NCI-H1092 treated with DMSO at 0.1 percent for 48 hours (cell line): Measurements from ENCODE around the gene MPDZ.
A peak's percentile ranks its signal among the peaks of the same experiment; 100 is the strongest.

ENCODE experiments used
- DNase-seq: peaks from one replicate; lab custom pipeline; 2025; lab: John Stamatoyannopoulos, UW

Gene MPDZ

DNA sequence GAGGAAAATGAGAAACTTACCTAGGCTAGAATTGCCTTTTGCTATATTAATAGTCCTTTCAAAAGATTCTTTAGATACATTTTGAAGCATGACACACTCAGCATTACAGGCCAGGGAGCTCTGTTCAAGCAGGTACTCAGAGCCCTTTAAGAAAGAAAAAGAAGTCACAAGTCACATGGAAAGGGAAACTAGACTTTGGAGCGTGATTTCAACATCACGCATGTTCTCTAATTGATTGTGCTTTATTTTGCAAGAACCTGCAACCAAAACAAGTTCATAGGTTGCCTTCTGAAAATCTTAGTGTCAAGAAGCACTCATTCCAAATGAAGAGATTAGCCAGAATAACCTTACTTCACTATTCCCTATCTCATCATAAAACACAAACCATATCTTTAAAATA, 103.8 kb downstream of the MPDZ start:
- no peak for DNase-seq

GRCh38 chr9:13174906-13175639, 104.4 kb downstream of the MPDZ start:
- DNase-seq: no peak

- DNase-seq: no peak
Measured at GRCh38 chr9:13173553-13173952, 105.9 kb downstream of the MPDZ start.

GRCh38 chr9:13171261-13171660, 108.2 kb downstream of the MPDZ start:
- no peak for DNase-seq

DNA sequence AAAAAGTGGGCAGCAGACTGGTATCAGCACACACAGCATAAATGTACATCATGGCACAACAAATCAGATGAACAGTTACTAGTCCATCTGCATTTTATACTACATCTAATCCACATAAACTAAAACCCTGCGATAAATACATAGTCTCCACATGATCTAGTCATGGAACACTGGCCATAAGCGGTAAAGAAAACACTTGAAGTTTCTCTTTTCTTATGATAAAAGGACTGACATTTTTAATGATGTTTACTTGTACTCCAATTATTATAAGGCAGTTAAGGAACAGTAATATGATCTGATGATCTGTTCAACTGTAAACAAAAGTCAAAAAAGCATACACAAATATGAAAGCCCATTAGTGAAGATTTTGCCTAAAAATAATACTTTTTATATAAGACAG, 112.5 kb downstream of the MPDZ start:
- DNase-seq: peak; percentile 90

- no peak for DNase-seq
Measured at GRCh38 chr9:13165956-13166355, 113.5 kb downstream of the MPDZ start.

DNA sequence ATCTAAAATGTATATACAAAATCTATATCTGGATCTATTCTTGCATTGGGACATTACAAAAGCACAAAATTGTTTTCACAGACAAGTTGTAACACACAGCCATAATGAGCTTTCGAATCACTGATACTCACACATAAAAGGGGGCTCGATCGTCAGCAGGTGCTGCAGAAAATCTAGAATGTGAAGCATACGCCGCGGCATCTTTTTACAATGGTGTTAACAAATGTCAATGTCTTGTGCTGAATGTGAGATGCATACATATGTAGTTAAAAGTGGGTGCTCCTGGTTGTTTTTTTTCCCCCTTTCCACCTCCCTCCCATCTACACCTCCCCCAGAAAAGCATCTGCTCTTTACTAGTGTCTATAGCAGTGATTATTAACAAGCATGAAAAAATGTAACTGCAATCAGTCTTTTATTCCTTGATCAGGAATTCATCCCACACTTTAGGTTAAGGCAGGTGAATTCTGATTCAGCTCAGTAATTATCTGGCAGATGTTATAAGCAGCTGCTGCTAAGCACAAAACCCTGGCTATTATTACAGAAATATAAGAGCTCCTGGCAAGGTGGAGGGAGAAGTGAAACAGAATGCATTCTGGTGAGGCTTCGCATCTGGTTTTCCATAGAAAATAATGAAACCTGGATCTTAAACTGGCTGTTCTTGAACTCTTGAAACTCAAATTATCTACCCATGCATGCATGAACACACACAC, 114.1 kb downstream of the MPDZ start:
- DNase-seq: peak; percentile 96

DNA sequence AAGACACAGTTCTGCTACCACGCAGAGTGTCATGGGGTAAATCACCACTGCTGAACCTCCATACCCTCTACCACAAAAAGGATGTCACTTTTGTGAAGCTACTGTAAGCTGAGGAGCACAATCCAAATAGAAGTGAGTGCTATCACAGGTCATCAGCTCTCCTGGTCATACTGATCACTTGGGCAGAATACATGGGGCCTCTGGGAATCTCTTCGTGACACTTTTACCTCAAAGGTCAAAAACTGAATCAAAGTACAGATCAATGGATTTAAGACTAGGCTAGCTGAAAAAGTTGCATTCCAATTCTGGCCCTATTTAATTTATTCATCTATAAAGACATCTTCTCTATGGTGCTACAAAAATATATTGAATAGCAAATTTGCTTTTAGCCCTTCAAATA, 115.5 kb downstream of the MPDZ start:
- peak; percentile 73 for DNase-seq

- peak; percentile 71 for DNase-seq
Measured at GRCh38 chr9:13163287-13163686, 116.2 kb downstream of the MPDZ start.

DNA sequence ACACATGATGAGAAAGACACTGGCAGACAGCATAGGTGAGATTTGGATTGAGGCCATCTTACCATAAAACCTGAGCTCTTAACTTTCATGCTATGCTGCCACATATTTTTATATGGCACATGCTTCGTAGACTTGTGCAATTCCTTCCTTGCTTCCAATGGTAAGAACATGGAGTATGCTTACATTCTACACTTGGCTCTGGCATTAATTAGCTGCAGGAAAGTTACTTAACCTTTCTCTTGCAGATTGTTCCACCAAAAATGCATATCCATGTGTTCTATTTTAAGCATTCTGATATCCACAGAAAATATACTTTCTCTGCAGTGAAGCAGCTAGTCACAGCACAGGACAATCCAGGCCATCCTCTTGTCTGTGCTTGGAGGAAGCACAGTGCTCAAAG, 119.4 kb downstream of the MPDZ start:
- DNase-seq: no peak

DNA sequence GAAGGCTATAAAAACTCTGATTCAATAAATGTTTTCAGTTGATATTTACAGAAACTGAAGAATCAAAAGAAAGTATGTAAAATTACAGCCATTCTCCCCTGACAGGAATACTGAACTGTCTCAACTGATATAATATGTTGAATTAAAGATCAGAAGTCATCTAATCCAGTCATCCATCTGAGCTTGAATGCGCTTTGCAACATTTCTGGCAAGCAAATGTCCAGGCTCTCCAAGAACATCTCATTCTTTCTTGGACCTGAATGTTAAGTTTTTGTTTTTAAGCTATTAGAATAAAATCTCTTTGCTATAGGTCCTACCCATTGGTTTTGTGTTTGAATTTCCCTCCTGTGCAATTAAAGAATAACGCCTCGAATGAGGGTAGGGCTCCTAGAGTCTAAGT, 120.5 kb downstream of the MPDZ start:
- DNase-seq: no peak

DNA sequence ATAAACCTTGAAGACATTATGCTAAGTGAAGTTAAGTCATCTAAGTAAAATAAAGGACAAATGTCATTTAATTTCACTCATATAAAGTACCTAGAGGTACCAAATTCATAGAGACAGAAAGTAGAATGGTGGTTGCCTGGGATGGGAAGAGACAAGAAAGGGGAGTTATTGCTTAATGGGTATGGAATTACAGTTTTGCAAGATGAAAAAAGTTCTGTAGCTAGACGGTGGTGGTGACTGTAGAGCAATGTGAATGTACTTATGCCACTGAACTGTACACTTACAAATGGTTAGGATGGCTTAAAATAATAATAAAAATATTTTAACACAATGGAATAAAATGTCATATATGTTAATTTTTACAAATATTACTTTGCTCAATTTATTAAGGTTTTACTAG, 128.0 kb downstream of the MPDZ start:
- no peak for DNase-seq

DNA sequence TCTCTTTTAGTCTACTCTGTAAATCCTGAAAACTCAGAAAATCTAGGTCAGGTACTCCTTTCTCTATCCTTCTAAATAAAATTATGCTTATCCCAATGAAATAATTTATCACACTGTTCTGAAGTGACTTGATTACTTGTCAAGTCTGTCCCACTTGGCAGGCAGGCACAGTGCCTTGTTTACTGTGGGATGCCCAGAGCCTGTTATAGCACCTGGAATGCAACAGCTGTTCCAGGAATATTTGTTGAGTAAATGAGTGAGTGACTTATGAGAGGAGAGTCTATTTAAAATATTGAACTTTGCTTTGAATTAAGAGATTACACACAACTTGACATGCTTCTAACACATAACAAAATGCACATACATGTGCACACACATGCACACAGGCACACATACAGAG, 130.0 kb downstream of the MPDZ start:
- DNase-seq: peak; percentile 79

GRCh38 chr9:13146840-13147239, 132.7 kb downstream of the MPDZ start:
- no peak for DNase-seq

DNA sequence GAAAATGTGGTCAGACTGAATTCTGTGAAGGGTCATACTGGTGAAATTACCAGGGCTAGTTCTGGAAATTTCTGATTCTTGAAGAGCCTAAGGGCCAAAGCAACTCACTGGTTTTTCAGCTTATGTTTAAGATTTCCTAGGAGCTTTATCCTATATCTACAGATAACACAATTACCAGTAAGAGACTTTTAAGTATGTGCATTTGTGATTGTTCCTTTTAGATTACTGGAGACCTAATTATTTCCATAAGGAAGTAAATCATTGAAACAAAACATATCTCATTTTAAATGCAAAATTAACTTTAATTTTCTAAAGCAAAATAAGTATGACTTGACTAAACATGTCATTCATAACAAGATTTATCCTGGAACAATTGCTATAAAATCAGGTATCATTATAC, 134.2 kb downstream of the MPDZ start:
- no peak for DNase-seq

GRCh38 chr9:13144166-13144775, 135.2 kb downstream of the MPDZ start:
- DNase-seq: peak; percentile 66

GRCh38 chr9:13143281-13143680, 136.2 kb downstream of the MPDZ start:
- DNase-seq: peak; percentile 41

- no peak for DNase-seq
Measured at GRCh38 chr9:13142776-13143175, 136.7 kb downstream of the MPDZ start.

DNA sequence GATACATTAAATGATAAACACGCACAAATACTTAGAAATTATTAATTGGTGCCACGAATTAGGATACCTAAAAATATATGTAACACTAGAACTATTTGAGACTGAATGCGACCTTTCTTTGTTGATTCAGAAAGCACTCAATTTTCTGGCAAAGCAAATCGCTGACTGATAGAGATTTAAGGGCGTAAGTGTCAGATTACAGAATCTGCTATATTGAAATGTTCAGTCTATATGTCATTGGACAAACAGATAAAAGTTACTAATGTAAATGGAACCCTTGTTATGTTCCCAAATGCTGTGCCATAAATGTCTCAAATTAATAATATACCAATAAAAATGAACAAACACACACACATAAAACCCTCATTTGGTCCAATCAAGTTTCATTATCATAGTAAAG, 137.9 kb downstream of the MPDZ start:
- DNase-seq: peak; percentile 81

DNA sequence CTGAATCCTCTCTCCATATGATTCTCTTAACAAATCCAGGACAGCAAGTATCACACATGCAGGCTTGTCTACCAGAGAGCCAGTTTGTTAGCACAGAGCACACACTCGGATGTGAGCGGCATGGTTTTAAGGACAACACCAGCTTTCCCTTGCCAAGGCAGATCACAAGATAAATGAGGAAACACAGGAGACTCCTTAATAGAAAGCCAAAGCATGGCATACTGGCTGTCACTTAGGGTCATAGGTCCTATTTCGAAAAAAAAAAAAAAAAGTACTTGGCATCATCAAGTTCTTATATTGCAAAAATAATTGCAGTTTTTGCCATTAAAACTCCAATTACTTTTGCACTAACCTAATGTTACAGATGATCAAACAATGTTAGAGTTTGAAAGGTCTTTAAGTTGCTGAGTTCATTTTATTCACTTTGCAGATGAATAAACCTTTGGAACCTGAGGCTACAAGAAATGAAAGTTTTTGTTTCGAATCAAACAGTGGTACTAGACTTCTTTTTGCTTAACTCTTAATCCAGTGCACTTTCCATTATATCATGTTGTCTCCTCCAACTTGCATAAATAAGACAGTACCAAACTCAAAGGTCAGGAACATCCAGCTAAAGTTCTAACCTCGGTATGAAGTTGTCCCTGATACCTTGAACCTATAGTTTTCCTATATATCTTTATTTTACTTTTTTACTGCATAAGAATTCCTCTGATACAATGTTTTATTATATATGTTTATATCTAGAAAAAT, 138.5 kb downstream of the MPDZ start:
- peak; percentile 30 for DNase-seq

DNA sequence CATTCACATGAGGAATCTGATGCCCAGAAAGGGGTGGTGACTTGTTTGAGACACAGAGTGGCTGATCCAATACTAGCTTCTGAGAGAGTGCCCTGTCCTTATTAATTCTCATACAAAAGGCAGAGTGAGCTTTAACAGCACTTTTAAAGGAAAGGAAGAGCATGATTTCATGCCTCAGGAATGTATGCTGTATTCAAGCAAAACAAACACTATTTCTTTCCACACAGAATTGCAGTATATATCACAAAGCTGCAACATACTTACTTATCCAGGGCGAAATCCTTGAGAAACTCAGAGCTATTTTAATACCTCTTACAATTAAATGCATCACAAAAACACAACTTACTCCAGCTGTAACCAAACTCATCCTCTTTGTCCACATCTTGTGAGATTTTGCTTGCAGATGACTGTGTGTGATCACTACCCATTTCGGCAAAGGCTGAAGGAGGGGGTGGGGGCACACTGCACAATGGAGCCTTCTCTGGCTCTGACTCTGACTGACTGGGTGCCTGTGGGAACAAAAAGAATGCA, 139.8 kb downstream of the MPDZ start:
- DNase-seq: no peak

GRCh38 chr9:13137426-13137825, 142.1 kb downstream of the MPDZ start:
- DNase-seq: no peak
